ENCODE measurements around the gene CHPT1. TPM values are rescaled to one million over a fixed set of nuclear protein-coding genes. Genes with fewer than 3 reads are reported as not detected.

CHPT1 gene
- total RNA-seq, 1 experiment from 2014 or later: 39.2 TPM

DNA sequence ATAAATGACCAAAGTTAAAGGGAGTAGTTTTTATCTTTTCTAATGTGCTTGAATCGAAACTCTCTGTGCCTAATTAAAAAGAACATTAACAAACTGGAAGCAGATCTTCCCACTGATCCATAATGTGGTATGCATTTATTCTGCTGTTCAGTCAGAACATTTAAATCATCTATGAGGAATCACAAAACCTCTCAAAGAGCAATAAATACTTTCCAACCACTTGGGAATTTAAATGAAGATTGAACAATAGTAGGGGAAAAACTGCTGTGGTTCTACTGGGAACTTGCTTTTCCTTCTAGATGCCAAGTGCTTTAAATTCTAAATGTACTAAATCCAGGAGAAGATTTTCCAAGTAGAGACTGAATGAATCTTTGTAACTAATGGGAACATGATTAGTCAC lies 12.3 kb upstream of the CHPT1 start:
- DNase-seq (ENCODE audit: low read depth): no peak

DNA sequence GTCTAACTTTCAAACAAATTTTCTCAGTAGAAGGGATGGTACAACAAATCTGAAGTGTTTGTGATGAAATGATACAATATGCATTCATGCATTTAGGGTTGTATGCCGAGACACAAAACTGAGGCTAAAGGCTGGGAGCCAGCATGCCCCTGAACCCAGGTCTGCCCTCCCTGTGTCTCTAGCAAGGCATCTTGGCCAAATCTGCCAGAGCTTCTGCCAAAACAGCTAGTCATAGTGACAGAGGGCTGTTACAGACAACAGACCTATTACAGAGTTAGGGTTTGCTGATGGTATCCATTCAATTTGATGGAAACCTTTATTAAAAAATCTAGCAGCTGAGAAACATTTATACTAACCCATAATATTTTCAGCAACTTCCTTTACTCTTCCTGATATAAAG lies 11.3 kb upstream of the CHPT1 start:
- DNase-seq (ENCODE audit: low read depth): no peak

DNA sequence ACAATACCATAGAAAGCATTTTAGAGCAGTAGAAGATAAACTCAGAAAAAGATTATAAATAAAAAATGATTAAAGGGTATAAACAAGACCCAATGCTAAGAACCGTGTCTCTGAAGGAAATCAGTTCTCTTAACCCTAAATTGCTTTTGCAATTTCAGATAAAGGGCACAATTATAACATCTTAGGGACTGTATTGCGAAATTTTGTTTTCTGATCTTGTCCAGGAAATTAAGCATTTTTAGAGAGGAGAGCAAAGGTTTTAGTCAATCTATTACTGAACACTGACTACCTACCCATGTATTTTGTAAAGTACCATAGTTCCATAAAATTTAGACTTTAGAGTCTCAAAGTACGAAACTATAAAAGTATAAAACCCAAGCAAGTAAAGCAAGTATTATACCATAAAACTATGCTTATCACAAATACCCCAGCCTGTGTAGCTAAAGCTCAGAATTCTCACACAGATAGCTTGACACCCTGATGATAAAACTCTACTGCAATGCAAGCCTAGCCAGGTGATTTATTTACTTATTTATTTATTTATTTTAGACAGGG lies 6.8 kb upstream of the CHPT1 start:
- no peak for DNase-seq (ENCODE audit: low read depth)

DNA sequence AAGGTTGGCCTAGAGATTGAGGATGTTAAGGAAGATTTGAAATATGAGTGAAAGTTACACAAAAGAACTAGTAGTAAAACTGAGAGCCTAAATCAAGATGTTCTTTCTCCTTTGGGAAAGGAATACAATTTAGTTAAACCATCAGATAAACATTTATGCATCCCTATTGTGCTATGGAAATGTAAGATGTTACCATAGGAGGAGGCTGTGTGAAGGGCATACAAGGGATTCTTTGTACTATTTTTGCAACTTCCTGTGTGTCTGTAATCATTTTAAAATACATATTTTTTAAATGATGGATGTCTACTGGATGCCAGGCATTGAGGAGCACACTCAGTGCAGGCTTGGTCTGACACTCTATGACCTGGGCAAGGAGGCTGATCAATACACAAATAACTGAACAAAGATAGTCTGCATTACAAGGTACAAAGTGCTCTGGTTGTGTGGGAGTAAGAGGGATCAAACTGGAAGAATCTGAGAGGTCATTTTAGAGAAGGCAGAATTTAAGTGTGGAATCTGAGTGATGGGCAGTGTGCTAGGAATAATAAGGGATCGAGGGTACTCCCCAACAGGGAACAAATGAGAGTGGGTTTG lies 5.8 kb upstream of the CHPT1 start:
- DNase-seq (ENCODE audit: low read depth): no peak

DNA sequence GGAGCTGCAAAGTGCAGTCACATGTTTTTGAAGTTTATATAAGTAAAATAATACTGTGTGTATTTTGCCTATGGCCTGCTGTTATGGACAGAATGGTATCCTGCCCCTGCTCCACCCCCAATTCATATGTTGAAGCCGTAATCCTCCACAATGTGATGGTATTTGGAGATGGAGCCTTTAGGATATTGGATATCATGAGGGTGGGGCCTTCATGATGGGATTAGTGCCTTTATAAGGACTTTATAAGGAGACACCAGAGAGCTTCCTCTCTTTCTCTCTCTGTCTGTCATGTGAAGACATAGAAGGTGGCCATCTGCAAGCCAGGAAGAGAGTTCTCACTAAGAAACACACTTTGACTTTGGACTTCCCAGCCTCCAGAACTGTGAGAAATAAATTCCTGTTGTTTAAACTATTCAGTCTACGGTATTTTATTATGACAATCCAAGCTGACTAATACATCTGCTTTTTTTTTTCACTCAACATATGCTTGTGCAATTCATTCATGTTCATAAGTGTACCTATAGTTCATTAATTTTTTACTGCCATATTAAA lies 3.1 kb upstream of the CHPT1 start:
- no peak for DNase-seq (ENCODE audit: low read depth)

DNA sequence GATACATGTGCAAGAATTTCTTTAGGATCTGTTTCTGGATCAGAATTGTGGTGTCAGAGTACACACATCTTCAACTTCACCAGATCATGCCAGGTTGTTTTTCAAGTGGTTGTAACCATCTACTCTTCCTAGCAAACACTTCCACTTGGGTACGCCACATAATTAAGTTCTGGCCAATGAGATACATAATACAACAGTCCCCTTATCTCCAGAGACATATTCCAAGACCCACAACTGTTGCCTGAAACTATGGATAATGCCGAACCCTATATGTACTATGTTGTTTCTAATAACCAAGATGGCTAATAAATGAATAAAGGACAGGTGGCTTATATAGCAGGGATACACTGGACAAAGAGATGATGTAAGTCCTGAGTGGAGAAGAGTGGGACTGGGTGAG lies 2.5 kb upstream of the CHPT1 start:
- no peak for DNase-seq (ENCODE audit: low read depth)

DNA sequence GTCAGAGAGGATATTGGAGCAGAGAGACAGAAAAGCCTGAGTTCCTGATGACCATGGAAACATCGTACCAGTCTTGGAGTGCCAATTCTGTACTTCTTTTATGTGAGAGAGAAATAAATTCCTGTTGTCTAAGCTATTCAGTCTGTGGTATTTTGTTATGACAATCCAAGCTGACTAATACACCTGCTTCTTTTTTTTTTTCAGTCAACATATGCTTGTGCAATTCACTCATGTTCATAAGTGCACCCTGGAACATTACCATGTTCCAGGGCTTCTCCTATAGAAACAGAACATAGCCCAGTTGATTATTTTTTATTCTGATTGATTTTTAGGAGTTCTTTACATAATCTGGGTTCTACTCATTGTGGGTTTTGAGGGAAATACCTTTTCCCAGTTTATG lies 1.7 kb upstream of the CHPT1 start:
- DNase-seq (ENCODE audit: low read depth): peak; percentile 8

DNA sequence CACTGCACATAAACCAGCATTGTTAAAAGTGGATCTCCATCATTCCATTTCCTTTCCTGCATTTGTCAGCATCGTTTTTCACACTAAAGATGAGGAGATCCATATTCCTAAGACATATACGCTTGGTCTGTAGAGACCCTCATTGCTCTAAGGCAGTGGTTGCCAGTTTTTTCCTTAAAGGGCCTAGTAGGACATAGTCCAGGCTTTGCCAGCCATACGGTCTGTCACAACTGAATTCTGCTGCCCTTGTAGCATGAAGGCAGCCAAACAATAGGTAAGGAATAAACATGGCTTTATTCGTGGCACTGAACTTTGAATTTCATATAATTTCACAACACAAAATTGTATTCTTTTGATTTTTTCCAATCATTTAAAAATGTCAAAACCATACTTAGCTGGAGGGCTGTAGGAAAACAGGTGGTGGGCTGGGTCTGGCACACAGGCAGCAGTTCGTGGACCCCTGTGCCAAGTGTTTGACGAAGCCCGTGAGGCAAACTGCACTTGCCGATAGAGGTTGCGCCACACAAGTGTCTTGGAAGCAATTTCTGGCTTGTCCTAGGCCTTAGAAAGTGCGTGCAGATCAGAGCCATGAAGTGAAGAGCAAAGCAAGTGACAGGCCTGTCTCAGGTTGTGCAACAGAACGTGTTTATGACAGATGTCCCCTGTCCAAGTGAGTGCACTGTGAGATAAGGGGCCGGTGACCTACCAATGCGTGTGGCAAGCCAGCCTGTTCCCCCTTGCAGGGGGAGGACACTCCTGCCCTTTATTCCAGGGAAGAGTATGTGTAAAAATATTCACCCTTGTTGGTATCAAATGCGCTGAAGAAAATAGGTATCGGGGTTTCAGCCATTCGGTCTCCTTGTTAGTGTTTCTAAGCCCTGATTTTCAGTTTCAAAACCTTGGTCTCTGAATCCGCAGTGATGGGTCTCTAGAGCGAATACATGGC lies 916 bp upstream of the CHPT1 start:
- DNase-seq (ENCODE audit: low read depth): no peak

DNA sequence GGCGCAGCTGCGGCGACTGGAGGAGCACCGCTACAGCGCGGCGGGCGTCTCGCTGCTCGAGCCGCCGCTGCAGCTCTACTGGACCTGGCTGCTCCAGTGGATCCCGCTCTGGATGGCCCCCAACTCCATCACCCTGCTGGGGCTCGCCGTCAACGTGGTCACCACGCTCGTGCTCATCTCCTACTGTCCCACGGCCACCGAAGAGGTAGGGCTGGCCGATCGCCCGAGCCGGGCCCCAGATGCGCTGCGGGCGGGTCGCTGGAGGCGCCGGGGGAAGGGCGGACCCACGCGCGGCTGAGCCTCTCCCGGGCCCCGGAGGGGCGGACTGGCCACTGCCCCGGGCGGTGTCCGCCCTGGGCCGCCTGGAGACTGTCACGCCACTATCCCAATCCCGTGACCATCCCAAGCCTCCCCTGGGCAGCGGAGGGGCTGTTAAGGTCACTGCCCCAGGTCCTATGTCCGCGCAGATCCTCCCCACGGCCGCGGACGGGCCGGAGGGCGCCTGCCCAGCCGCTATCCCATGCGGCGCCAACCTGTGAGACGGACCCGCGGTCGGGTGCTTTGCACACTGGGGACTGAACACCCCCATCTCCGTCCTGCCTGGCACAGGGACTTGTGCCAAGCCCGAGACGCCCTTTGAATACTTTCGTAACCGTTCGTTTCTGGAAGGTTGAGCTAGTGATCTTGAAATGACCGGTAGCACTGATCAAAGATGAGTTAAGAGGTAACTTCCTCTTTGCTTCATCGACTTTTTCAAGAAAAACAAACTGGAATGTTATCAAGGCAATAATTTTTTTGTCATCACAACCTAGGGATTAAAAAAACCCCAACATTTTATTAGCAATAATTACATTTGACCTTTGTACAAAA lies 725 bp downstream of the CHPT1 start:
- DNase-seq (ENCODE audit: low read depth): peak; percentile 57

DNA sequence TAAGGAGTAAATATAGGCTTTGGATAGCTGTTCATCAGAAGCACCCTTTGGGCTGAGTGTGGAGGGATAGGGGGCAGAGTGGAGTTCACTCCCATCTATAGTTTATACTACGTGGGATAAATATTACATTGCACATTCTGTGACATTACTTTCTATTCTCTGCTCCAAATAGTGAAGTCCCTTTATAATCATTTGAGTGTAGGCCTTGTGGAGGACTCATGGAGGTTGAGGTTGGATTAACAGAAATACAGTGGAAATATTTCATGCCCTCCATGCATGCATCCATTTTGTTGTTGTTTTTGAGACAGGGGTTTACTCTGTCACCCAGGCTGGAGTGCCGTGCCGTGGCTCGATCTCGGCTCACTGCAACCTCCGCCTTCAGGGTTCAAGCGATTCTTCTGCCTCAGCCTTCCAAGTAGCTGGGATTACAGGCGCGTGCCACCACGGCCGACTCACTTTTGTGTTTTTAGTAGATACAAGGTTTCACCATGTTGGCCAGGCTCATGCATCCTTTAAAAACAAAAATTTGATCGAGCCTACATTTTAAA lies 1.4 kb downstream of the CHPT1 start:
- peak; percentile 24 for DNase-seq (ENCODE audit: low read depth)

DNA sequence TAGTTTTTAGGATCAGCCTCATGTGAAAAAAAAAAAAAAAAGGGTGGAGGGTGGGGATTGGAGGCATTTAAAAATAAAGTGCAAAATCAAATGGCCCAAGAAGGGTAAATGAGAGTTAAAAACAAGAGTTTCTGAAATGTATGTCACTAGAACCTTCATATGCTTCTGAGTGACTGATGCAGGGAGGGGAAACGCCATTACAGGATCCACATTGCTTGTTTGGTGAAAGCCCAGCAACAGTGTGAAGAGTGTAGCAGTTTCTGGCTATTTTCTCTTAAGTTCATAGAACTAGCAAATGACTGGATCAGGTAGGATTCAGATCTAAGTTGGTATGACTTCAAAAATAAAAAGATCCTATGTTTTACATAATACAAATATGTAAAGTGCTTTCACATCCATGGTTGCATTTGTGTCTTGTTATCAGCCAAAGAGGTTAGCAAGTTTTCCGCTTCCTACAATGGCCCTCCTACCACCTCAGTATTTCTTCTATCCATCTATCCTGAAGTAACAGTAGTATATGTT lies 2.9 kb downstream of the CHPT1 start:
- DNase-seq (ENCODE audit: low read depth): no peak

DNA sequence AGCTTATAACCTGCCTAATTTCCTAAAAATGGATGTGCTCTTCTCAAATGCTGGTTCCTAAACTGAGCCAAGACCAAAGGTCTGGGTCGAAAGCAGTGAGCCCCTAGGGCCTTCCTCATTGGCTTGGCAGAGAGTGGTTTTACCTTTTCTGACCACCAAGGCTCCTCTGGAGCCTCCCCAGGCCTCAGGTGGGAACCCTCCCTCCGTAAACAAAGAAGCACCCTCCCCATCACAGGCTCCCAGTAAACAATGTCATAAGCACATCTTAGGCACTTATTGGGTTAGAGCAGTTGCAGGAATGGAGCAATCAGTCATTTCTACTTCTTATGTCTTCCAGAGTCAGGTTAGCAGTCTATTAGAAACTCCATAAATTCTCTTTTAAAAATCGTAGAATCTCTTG lies 6.0 kb downstream of the CHPT1 start:
- DNase-seq (ENCODE audit: low read depth): no peak

DNA sequence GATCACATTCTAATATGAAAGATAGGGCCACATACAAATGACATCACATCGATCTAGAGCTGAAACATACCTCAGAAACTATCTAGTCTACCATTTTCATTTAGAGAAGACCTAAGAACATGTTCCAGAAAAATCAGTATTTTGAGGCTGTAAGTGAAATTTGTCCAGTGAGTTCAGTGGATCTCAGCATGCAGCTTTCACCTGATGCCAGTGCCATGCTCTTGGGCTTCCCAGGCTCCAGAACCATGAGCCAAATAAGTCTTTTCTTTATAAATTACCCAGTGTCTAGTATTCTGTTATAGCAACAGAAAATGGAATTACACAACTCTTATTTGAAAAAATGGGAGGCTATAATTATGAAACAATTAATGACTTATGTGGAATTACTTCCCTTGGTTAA lies 9.0 kb downstream of the CHPT1 start:
- no peak for DNase-seq (ENCODE audit: low read depth)

DNA sequence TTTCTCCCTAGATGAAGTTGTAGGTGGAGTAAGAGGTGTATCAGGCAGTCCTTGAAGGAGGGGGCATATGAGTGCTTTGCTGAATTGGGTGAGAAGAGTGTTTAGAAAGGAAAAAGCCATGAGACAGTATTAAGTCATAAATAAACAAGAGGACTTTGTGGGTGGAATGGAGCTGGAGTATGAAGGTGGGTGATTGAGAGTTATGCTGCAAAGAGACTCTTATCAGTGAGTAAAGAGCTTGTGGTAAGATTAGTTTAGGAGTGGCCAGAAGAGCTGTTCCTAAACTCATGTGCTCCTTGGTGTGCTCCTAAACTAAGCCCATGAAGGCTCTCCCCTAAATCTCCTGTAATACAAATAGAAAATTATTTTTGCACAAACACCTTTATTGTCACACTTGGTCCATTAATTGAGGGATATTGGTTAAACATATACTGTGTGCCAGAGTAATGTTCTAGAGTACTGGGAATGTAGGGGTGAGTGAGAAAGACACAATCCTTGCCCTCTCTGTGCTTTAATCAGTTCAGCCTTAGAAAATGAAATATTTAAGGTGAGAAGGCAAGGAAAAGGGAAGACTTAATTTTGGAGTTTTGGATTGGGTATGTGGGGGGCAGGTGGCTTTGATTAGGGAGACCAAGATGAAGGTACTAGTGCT lies 9.8 kb downstream of the CHPT1 start:
- peak; percentile 1 for DNase-seq (ENCODE audit: low read depth)

DNA sequence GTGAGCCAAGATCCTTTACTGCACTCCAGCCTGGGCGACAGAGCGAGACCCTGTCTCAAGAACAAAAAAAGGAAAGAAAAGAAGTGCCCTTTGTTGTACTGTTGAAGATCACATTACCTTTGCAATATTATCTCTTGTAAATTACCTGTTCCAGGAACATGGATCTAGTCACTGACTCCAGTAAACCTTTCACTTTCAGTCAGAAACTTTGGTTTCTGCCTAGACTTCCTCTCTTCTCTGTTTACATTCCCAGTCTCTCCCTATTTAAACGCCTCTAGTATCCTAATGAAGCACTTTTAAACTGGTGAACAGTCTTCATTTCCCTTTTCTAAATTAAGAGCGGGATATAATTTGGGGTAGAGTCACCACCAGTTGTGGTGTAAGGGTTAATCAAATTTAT lies 12.8 kb downstream of the CHPT1 start:
- no peak for DNase-seq (ENCODE audit: low read depth)

DNA sequence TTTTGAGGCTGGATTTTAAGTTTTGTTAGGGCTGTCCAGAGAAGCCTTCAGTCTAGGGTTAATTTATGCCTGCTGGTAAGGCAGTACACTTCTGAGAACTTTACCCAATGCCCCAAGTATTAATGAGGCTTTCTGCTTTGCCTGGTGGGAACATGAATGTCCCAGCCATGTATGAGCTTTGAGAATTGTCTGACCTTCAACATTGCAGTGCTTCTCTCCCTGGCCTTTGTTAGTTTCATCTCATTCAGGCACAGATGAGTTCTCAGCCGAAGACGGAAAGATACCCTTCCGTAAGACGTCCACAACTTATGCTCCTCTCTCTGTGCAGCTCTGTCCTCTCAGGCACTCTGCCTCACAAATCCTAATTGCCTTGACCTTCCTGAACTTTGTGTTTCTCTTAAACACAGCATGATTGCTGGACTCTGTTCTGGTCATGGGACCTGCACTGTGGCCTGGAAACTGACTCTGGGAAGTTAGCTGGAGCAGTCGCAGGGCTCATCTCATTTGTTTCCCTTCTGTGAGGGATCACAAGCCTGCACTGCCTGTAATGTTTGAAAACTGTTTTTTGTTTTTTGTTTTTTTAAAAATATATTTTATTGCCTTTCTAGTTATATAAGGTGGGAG lies 15.7 kb downstream of the CHPT1 start:
- DNase-seq (ENCODE audit: low read depth): no peak

DNA sequence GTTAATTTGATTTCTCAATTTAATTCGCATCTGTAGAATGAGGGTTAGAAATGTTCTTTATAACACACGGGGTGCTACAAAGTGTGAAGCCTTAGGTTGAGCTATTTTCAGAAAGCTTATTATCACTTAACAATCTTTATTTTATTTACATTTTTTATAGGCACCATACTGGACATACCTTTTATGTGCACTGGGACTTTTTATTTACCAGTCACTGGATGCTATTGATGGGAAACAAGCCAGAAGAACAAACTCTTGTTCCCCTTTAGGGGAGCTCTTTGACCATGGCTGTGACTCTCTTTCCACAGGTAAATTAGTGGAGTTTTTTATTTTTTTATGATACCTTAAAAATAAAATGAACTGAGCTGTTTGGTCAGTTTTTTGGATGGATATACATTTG lies 16.5 kb downstream of the CHPT1 start:
- no peak for DNase-seq (ENCODE audit: low read depth)

DNA sequence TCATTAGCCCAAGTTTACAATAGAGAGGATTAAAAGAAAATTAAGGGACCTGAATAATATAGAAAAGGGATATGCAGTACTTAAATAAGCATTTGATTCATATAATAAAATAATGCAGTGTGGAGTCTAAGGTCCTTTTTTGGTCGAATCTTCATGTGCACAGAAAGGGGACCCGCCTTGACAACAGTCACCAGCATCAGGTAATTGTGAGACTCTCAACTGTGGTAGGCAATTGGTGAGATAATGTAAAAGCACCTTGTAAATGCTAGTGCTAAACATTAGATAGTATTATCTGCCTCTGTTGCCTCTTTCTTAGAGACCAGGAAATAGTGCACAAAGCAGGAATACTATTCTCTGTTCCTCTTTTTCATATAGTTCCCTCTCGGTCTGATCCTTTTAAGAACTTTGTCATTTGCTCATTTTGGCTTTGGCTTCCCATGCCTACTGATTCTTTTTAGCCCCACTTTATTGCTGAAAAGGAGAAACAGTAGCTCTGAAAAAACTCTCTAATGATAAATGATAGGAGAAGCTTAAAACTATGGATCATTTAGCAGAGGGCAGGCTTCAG lies 17.5 kb downstream of the CHPT1 start:
- DNase-seq (ENCODE audit: low read depth): no peak

DNA sequence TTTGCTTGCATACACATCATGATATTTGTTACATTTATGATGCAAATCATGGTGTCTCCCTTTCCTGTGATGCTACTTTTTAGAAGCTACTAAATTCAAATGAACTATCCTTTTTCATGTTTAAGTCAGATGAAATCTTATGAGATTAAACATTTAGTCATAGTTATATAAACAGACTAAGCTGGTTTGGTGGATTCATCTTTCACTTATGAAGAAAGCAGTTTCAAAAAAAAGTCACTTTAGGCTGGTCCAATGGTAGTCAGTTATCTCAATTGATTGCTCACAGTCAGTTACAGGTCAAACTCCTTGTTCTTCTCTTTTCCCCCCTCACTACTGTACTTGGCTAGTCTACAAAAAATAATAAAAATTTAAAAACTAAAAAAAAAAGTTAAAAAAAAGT lies 22.1 kb downstream of the CHPT1 start:
- DNase-seq (ENCODE audit: low read depth): no peak

DNA sequence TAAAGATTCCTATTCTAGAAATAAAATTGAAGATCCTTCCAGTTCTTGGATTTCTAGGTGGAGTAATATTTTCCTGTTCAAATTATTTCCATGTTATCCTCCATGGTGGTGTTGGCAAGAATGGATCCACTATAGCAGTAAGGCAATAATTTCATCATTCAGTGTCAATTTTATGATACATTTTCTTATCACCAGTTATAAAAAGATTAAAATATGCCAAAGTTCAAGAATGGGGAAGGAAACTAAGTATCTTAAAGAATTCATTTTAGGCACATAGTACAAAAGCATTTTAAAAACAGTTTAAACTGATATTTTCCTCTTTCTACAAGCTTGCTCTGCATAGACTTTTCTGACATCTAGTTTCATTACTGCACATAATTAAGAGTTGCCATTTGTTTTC lies 22.7 kb downstream of the CHPT1 start:
- no peak for DNase-seq (ENCODE audit: low read depth)
